SK-N-SH (cell line): ENCODE measurements around the gene DCHS2. TPM values are rescaled to one million over a fixed set of nuclear protein-coding genes. Genes with fewer than 3 reads are reported as not detected.

Source experiments
- CTCF ChIA-PET: fragments of 300-600, 350-600 bp; formaldehyde crosslinking; extraction: SDS; loops from one replicate; lab custom pipeline; 2021; lab: Yijun Ruan, JAX
- POLR2A ChIA-PET: fragments of 350-600 bp; sonication (Branson Sonifier 250); formaldehyde crosslinking; extraction: SDS; loops from one replicate; lab custom pipeline; 2020; ENCODE audit warnings: antibody characterized with exemption, inconsistent platforms; lab: Yijun Ruan, JAX
- DNase-seq: peaks from one replicate; pipeline ENCODE4 v3.0.0; 2012
- H2AFZ ChIP-seq: fragments of 200-600 bp; sonication (generic); 2 replicates; pipeline ENCODE4 v1.8.1; 2016; ENCODE audit warnings: antibody characterized with exemption, mild to moderate bottlenecking, low read depth
- H3F3A ChIP-seq: fragments of 200-600 bp; sonication (generic); replicated peaks from 2 replicates; pipeline ENCODE3; 2016; ENCODE audit warnings: antibody characterized with exemption, mild to moderate bottlenecking; ENCODE audit not compliant: insufficient read depth
- H3K27ac ChIP-seq, 2 experiments: fragments of 200-500 bp in 1 of 2; fragments of 200-600 bp in 1 of 2; sonication (Bioruptor generic) in 1 of 2; sonication (generic), shearing (Covaris generic) in 1 of 2; 2 replicates each; pipeline versions ENCODE4 v1.5.1 to v1.6.1; 2014 to 2016; ENCODE audit warnings: low read depth in 2 of 2, inconsistent platforms in 1 of 2, low read length in 1 of 2, mild to moderate bottlenecking in 1 of 2, mixed read lengths in 1 of 2
- H3K27me3 ChIP-seq: fragments of 200-600 bp; sonication (generic), shearing (Covaris generic); 2 replicates; pipeline ENCODE4 v1.6.1; 2016; ENCODE audit warnings: mixed run types; ENCODE audit not compliant: insufficient read depth
- H3K36me3 ChIP-seq, 2 experiments: fragments of 200-500 bp in 1 of 2; fragments of 200-600 bp in 1 of 2; sonication (Bioruptor generic) in 1 of 2; sonication (generic) in 1 of 2; replicated peaks in 1 of 2; 2 replicates each; pipeline versions ENCODE3 to v1.5.1; 2014 to 2016; ENCODE audit warnings: low read length in 1 of 2, mild to moderate bottlenecking in 1 of 2; ENCODE audit not compliant: insufficient read depth in 2 of 2, control insufficient read depth in 1 of 2
- H3K4me1 ChIP-seq, 2 experiments: fragments of 200-500 bp in 1 of 2; fragments of 200-600 bp in 1 of 2; sonication (Bioruptor generic) in 1 of 2; sonication (generic), shearing (Covaris generic) in 1 of 2; 2 replicates each; pipeline versions ENCODE4 v1.5.1 to v1.6.1; 2014 to 2016; ENCODE audit warnings: low read depth in 1 of 2, low read length in 1 of 2, mixed run types in 1 of 2; ENCODE audit not compliant: insufficient read depth in 2 of 2, control insufficient read depth in 1 of 2
- H3K4me2 ChIP-seq: fragments of 200-600 bp; sonication (generic), shearing (Covaris generic); 2 replicates; pipeline ENCODE4 v1.6.1; 2017; ENCODE audit warnings: mixed run types
- H3K4me3 ChIP-seq, 2 experiments: fragments of 200-500 bp in 1 of 2; fragments of 200-600 bp in 1 of 2; sonication (Bioruptor generic) in 1 of 2; sonication (generic), shearing (Covaris generic) in 1 of 2; 2 replicates each; pipeline versions ENCODE4 v1.5.1 to v1.8.1; 2014 to 2016; ENCODE audit warnings: low read depth in 2 of 2, inconsistent platforms in 1 of 2, low read length in 1 of 2, mild to moderate bottlenecking in 1 of 2, mixed read lengths in 1 of 2, moderate library complexity in 1 of 2
- H3K79me2 ChIP-seq: fragments of 200-600 bp; sonication (generic); 2 replicates; pipeline ENCODE4 v1.8.1; 2017; ENCODE audit warnings: mild to moderate bottlenecking; ENCODE audit not compliant: insufficient read depth
- H3K9ac ChIP-seq: fragments of 200-600 bp; sonication (generic); 2 replicates; pipeline ENCODE4 v1.6.1; 2017; ENCODE audit warnings: mixed run types
- H3K9me2 ChIP-seq: fragments of 200-600 bp; sonication (generic); 2 replicates; pipeline ENCODE4 v1.6.1; 2017; ENCODE audit warnings: mixed run types
- H3K9me3 ChIP-seq: fragments of 200-600 bp; sonication (generic); 2 replicates; pipeline ENCODE4 v1.6.1; 2017; ENCODE audit warnings: mixed run types, mild to moderate bottlenecking, moderate library complexity
- H4K20me1 ChIP-seq: fragments of 200-600 bp; sonication (generic); 2 replicates; pipeline ENCODE4 v1.6.1; 2017; ENCODE audit warnings: mild to moderate bottlenecking, mixed run types; ENCODE audit not compliant: insufficient read depth
- EP300 ChIP-seq, 2 experiments: IDR thresholded peaks; 2 replicates each; pipeline versions ENCODE4 v1.4.0 to v1.6.1; 2012; ENCODE audit warnings: borderline replicate concordance in 1 of 2, low read depth in 1 of 2, low read length in 1 of 2
- EZH2phosphoT487 ChIP-seq: fragments of 200-600 bp; sonication (generic); IDR thresholded peaks from 2 replicates; pipeline ENCODE4 v1.6.1; 2017; ENCODE audit warnings: low read depth, mixed run types, mild to moderate bottlenecking, antibody characterized with exemption, moderate library complexity, borderline replicate concordance
- GABPA ChIP-seq: IDR thresholded peaks from 2 replicates; pipeline ENCODE4 v1.4.0; 2012; ENCODE audit warnings: low read depth, mild to moderate bottlenecking
- GATA2 ChIP-seq: sonication (generic); formaldehyde crosslinking; IDR thresholded peaks from 2 replicates; pipeline ENCODE4 v1.5.0; 2020; ENCODE audit warnings: mild to moderate bottlenecking, missing genetic modification reagents
- MEF2A ChIP-seq: IDR thresholded peaks from 2 replicates; pipeline ENCODE4 v1.4.0; 2012; ENCODE audit warnings: low read depth, borderline replicate concordance
- MXI1 ChIP-seq: IDR thresholded peaks from 2 replicates; pipeline ENCODE4 v1.6.1; 2012; ENCODE audit warnings: mild to moderate bottlenecking, low read depth, low read length, improper control_type of control experiment
- RAD21 ChIP-seq: IDR thresholded peaks from 2 replicates; pipeline ENCODE4 v1.6.1; 2012; ENCODE audit warnings: mild to moderate bottlenecking, low read length
- RCOR1 ChIP-seq: fragments of 150-350 bp; IDR thresholded peaks from 2 replicates; pipeline ENCODE4 v1.6.1; 2017; ENCODE audit warnings: antibody characterized with exemption, low read length
- REST ChIP-seq: IDR thresholded peaks from 2 replicates; pipeline ENCODE4 v1.6.1; 2012; ENCODE audit warnings: mild to moderate bottlenecking, low read depth, low read length, moderate library complexity
- SIN3A ChIP-seq: IDR thresholded peaks from 2 replicates; pipeline ENCODE4 v1.6.1; 2012; ENCODE audit warnings: low read depth, mild to moderate bottlenecking, low read length, moderate library complexity, borderline replicate concordance
- TAF1 ChIP-seq: IDR thresholded peaks from 2 replicates; pipeline ENCODE4 v1.6.1; 2012; ENCODE audit warnings: low read depth, mild to moderate bottlenecking, low read length, moderate library complexity, borderline replicate concordance
- TEAD4 ChIP-seq: IDR thresholded peaks from 2 replicates; pipeline ENCODE4 v1.4.0; 2012; ENCODE audit warnings: mild to moderate bottlenecking, borderline replicate concordance; ENCODE audit not compliant: insufficient read depth
- USF2 ChIP-seq: fragments of 150-350 bp; IDR thresholded peaks from 2 replicates; pipeline ENCODE4 v1.6.1; 2017; ENCODE audit warnings: antibody characterized with exemption, low read length, low read depth, borderline replicate concordance
- YY1 ChIP-seq: IDR thresholded peaks from 2 replicates; pipeline ENCODE4 v1.4.0; 2012; ENCODE audit warnings: low read depth, mild to moderate bottlenecking
- WGBS: methylation state at CpG from one replicate; pipeline ENCODE4 v1.1.6; 2017; ENCODE audit warnings: low lambda C conversion rate; 5-methylcytosine and 5-hydroxymethylcytosine counted together
- polyA plus RNA-seq, 3 experiments: library from polyadenylated mRNA; depleted of rRNA; stranded (reverse); fragments of >200 nt; gene quantifications; 2 replicates each; pipeline ENCODE4 v1.2.3, GENCODE V29; 2012
- TF ChIP-seq, protein P1 (sequence below): IDR thresholded peaks from 2 replicates; pipeline ENCODE4 v1.4.0; 2012; ENCODE audit warnings: low read depth, borderline replicate concordance
- TF ChIP-seq, protein P2 (sequence below): IDR thresholded peaks from 2 replicates; pipeline ENCODE4 v1.4.0; 2012; ENCODE audit warnings: low read depth, borderline replicate concordance

The DCHS2 gene
- polyA plus RNA-seq, 1 of the 3 experiments (the other 2 are of a cell fraction) = not detected

DNA sequence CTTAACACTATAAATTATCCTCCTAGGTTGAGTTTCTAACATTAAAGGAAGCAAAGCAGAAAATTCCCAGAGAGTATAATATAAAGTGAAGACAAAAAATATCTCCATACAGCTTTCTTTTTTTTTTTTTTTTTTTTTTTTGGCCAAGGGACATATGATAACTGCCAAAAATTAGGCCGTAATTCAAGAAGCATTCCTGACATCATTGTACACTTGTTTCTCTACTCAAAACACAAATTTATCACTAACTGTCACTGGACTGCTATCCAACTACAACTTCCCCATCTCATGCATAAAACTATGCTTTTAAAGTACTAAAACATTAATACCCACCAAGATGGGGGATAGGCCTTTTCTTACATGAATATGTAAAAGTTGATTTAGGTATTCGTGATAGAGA is 77.2 kb downstream of the DCHS2 start:
- Histone ChIP-seq H3K4me1 (peaks cover 0 to 6% of the 10 kb centered on the region in 2 experiments; a peak in 1 of 4 replicates), H3K4me2 (no peak overlapping the region), H3F3A (no peaks in the 10 kb centered on the region), H3K36me3 (no peaks in the 10 kb centered on the region), H3K27ac (no peak overlapping the region), H3K79me2 (no peaks in the 10 kb centered on the region), H3K4me3 (no peak overlapping the region), H4K20me1 (no peaks in the 10 kb centered on the region), H2AFZ (no peak overlapping the region), H3K9me3 (no peaks in the 10 kb centered on the region), H3K9me2 (no peaks in the 10 kb centered on the region), H3K9ac (no peak overlapping the region), H3K27me3 (peaks cover 20% of the 10 kb centered on the region; the same call in 1 of the 2 replicates)
- CTCF ChIA-PET = no interaction called here
- WGBS = 9% methylated on average over 2 of the region's 2 CpGs
- DNase-seq = no peak
- TF ChIP-seq YY1 (no peak), TEAD4 (no peak), EP300 (IDR thresholded peaks at IDR 0.05; ENCODE audit: borderline replicate concordance in 1 of 2, low read depth in 1 of 2, low read length in 1 of 2) (no peak), TAF1 (no peak), RCOR1 (no peak), MXI1 (no peak), RAD21 (no peak), GABPA (no peak), EZH2phosphoT487 (no peak)
- TF ChIP-seq, protein P1, sequence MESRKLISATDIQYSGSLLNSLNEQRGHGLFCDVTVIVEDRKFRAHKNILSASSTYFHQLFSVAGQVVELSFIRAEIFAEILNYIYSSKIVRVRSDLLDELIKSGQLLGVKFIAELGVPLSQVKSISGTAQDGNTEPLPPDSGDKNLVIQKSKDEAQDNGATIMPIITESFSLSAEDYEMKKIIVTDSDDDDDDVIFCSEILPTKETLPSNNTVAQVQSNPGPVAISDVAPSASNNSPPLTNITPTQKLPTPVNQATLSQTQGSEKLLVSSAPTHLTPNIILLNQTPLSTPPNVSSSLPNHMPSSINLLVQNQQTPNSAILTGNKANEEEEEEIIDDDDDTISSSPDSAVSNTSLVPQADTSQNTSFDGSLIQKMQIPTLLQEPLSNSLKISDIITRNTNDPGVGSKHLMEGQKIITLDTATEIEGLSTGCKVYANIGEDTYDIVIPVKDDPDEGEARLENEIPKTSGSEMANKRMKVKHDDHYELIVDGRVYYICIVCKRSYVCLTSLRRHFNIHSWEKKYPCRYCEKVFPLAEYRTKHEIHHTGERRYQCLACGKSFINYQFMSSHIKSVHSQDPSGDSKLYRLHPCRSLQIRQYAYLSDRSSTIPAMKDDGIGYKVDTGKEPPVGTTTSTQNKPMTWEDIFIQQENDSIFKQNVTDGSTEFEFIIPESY = no peak
- TF ChIP-seq, protein P2, sequence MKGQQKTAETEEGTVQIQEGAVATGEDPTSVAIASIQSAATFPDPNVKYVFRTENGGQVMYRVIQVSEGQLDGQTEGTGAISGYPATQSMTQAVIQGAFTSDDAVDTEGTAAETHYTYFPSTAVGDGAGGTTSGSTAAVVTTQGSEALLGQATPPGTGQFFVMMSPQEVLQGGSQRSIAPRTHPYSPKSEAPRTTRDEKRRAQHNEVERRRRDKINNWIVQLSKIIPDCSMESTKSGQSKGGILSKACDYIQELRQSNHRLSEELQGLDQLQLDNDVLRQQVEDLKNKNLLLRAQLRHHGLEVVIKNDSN = no peak
- POLR2A ChIA-PET = no interaction called here

- no peak for TF ChIP-seq GABPA
- no peak for TF ChIP-seq USF2
- TF ChIP-seq MXI1 = no peak
- no peak for TF ChIP-seq SIN3A
- no peak for TF ChIP-seq MEF2A
- no peak for TF ChIP-seq GATA2 (CRISPR knock-in tag)
- no peak for TF ChIP-seq REST
- TF ChIP-seq, all 33 proteins: peak for 0
- Histone ChIP-seq H3K27ac (no peak overlapping the region), H3K79me2 (no peaks in the 10 kb centered on the region), H3K27me3 (no peaks in the 10 kb centered on the region; the same call in 1 of the 2 replicates), H3K9me3 (no peaks in the 10 kb centered on the region), H4K20me1 (no peaks in the 10 kb centered on the region), H3K36me3 (no peaks in the 10 kb centered on the region), H3K9me2 (no peaks in the 10 kb centered on the region), H3K4me3 (no peak overlapping the region), H3K4me1 (no peaks in the 10 kb centered on the region), H2AFZ (no peak overlapping the region), H3K9ac (no peak overlapping the region), H3K4me2 (no peak overlapping the region), H3F3A (no peaks in the 10 kb centered on the region)
- no peak for DNase-seq
- CTCF ChIA-PET = no interaction called here
- POLR2A ChIA-PET = no interaction called here
Observed at GRCh38 chr4:154407443-154407842, 84.2 kb downstream of the DCHS2 start.
